ENCODE results near the gene PRR19. TPM values are rescaled to one million over a fixed set of nuclear protein-coding genes. Genes with fewer than 3 reads are reported as not detected.

PRR19 gene
- total and polyA plus RNA-seq, 10 of the 15 experiments (the other 5 are each of a cell fraction or from before 2014, with no cell fraction given): 0.09 to 1.7 (median 0.73) TPM; not detected in 1

- TF ChIP-seq GATAD2B (conservative IDR thresholded peaks at IDR 0.05; ENCODE audit: low read depth) (no peak), MAX (IDR thresholded peaks at IDR 0.05; ENCODE audit: low read depth, low read length) (peak; percentile 75), ATF2 (IDR thresholded peaks at IDR 0.05; ENCODE audit: low read length) (no peak), MEF2B (IDR thresholded peaks at IDR 0.05; ENCODE audit: partially characterized antibody, poor library complexity, severe bottlenecking) (peak; percentile 8), NR2F1 (conservative IDR thresholded peaks at IDR 0.05) (no peak), TAF1 (IDR thresholded peaks at IDR 0.05; ENCODE audit: borderline replicate concordance, low read depth, low read length) (peak; percentile 80; the same call in 1 of the 2 replicates), E4F1 (IDR thresholded peaks at IDR 0.05; ENCODE audit: borderline replicate concordance, partially characterized antibody) (no peak), ZBTB4 (CRISPR knock-in tag; IDR thresholded peaks at IDR 0.05) (no peak), CUX1 (IDR thresholded peaks at IDR 0.05; ENCODE audit: insufficient replicate concordance, low read depth, low read length) (no peak), NKRF (conservative IDR thresholded peaks at IDR 0.05) (0 out of 2 replicates have a peak, but pooled peaks have one; percentile 30), JUND (IDR thresholded peaks at IDR 0.05; ENCODE audit: low read depth, low read length) (0 out of 2 replicates have a peak, but pooled peaks have one; percentile 30)
These were observed 23.5 kb downstream of the PRR19 start, which contains the start of gene MEGF8 (continued) for GRCh38 chr19:42325308-42325895.

Measured in GM12878 (cell line).